Colon (tissue), 2 donors: ENCODE results near the gene GNAQ.
"Not testable (repeated sequence)": the region's sequence is repeated elsewhere in the genome, so short reads cannot be mapped to it uniquely, and the experiment has no call there.

Source experiments
- FAIRE-seq: peaks from 2 replicates; lab custom pipeline; 2012; peaks lifted over from hg19 to GRCh38; lab: Jason Lieb, UNC
- donor health status: control.
- donor health status: control.

The GNAQ gene

GRCh38 chr9:77877976-77878375 is 153.6 kb downstream of the GNAQ start:
- FAIRE-seq, result no peak

DNA sequence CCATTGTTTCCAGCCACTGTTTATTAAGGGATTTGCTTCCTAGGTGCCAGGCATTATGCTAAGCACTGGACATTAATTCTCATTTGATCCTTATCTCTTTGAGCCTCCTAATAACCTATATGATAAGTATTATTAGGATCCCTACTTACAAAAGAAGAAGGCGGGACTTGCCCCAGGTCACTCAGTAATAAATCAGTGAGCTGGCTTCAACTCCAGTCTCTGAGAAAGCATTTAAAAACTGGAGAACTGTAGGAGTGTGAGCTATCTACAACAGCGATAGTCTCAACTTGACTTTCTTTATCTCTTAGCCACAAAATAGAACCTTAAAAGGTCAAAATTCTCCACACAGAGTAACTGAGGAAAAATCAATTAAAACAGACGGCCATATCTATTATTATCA is 155.0 kb downstream of the GNAQ start:
- FAIRE-seq, result no peak

DNA sequence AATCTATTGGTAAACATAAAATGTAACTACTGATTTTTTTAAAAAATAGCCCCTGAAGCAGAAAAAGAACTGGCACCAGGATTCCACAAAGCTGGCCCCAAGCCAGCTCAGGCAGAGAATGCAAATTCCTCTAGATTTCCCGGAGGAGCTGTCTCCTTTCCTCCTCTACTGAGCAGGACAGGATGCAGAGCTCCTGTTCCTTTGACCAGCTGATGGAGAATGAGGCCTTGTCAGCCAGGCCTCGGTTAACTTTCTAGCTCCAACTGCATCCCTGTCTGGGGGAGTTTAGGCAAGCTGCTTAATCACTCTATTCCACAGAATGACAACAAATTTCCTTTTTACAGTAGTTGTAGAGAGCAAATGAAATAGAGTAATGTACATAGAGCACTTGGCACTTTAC is 155.5 kb downstream of the GNAQ start:
- FAIRE-seq, result no peak

DNA sequence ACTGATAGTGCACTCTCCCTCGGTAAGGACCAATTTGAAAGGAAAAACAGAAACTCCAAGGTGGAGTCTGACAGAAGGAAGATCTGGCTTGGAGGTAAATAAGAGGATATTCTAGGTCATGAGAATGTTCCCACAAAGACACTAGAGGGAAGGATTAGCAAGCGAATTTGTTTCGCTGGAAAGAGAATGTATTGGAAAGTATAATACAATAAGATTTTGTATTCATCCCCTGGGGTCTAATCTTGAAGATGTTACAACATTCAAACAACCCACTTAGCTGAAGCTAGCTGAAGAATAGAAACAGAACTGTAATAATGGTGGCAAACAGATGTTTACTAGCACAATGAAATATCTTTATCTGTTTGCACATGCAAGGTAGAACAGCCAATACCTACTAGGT is 158.7 kb downstream of the GNAQ start:
- FAIRE-seq, result no peak

DNA sequence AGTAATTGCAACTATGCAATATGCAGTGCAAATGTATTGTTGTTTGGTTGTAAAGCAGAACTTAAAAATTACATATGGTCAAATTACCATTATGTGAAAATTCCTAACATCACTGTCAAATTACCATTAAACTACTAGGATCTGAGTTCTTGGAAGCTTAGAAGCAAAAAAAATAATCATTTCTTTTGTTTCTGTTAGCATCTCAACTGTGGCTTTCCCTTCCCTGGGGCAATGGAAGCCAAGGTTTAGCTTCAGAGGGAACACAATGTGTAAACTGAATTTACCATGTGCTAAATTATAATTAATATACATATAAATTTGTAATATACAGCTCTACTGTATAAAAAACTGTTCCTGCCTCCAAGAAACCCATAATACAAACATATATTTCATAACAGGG is 159.4 kb downstream of the GNAQ start:
- FAIRE-seq, result no peak

GRCh38 chr9:77871483-77871882 is 160.1 kb downstream of the GNAQ start:
- no peak for FAIRE-seq

DNA sequence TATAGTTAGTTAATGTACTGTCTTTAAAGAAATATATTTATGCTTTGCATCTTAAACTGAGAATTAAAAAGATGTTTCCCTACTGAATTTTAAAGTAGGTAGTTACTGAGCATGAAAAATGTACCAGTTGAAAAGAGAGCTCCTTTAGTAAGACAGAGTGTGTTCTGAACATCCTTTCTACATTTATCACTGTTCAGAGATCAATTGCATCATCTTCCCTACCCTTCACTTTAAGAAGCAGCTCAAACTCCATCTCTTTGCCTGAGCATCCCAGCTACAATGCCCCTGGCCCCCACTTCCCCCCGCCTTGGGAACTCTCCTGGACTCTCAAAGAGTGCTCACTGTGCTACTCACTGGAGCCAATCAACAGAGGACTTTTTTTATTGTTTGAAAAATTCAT is 164.7 kb downstream of the GNAQ start:
- FAIRE-seq, result no peak

DNA sequence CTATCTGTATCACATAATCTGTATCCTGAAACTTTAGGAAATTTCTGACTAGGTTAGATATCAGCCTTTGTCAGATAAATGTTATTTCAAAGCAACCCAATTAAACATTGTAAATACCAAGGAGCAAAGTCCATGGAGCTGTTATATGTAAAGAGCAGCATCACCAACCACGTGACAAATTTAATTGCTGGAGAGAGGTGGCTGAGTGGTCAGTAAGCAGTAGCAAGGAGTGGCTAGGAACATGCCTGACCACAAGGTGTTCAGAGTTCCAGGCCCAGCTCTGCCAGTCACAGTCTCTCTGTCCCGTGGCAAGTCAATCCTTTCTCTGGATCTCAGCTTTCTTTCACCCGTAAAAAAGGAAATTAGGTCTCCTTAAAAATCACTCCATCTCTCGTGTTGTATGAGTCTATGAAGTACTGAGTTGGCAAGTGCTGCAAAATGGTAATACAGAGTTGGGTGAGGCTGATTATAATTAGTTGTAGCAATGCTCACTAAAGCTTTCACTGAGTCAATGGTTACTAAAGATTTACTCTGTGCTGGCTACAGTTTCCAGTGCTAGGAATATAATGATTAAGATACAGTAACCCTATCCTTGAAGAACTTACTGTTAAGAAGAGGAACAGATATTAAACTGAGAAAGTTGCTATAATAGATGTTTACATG is 166.1 kb downstream of the GNAQ start:
- FAIRE-seq, result peak; percentile 24

GRCh38 chr9:77864211-77864889 is 167.3 kb downstream of the GNAQ start:
- no peak for FAIRE-seq

GRCh38 chr9:77863638-77864037 is 168.0 kb downstream of the GNAQ start:
- not testable (repeated sequence) for FAIRE-seq

- FAIRE-seq, result not testable (repeated sequence)
These were observed 170.7 kb downstream of the GNAQ start for GRCh38 chr9:77860953-77861352.

DNA sequence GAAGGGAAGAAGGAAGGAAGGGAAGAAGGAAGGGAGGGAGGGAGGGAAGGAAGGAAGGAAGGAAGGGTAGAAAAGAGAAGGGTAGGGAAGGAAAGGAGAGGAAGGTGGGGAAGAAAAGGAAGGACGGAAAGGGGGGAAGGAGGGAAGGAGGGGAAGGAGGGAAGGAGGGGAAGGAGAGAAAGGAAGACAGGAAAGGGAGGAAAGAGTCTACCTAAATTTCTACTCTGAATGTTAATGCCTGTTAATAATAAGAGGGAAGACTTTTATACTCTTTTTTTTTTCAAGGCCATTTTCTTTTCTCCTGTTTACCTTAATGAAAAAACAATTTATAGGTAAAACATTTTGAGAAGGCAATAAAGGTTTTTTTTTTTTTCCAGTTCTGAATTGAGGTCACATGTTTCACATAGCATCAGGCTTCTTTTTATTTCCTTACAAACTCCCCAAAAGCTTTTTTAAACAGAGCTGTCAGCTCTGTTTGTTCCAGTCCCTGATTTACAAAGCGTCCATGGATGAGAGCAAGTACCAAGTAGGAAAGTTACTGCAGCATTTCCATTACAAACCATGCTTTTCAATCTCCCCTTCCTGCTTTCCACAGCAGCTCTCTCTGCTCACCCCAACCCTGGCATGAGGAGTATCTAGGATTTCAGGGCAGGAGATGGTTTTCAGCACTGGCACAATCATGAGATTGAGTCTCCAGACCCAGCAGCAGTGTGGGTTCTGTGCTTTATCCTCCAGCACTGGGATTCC is 173.9 kb downstream of the GNAQ start:
- no peak for FAIRE-seq

- FAIRE-seq, result no peak
These were observed 175.0 kb downstream of the GNAQ start for GRCh38 chr9:77856615-77857014.

DNA sequence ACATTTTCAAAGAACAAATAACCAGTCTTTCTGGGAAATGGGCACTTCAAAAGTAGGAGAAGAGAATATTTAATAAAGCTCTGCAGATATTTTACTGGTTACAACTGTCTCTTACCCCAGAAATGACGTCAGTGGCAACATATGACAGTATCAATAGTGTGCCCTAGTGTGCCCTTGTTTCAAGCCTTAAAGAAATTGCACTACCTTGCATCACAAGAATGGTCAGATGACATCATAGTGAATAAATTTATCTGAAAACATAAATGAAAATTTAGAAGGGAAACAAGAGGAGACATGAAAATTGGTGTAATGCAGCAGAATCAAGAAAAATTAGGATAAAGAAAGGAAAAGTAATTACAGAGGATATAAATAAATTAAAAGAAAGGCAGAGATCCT is 176.7 kb downstream of the GNAQ start:
- no peak for FAIRE-seq

GRCh38 chr9:77854258-77854915 is 177.2 kb downstream of the GNAQ start:
- no peak for FAIRE-seq

GRCh38 chr9:77853716-77854115 is 177.9 kb downstream of the GNAQ start:
- FAIRE-seq, result no peak

GRCh38 chr9:77851882-77852595 is 179.6 kb downstream of the GNAQ start:
- no peak for FAIRE-seq

GRCh38 chr9:77848897-77849296 is 182.7 kb downstream of the GNAQ start:
- FAIRE-seq, result no peak

DNA sequence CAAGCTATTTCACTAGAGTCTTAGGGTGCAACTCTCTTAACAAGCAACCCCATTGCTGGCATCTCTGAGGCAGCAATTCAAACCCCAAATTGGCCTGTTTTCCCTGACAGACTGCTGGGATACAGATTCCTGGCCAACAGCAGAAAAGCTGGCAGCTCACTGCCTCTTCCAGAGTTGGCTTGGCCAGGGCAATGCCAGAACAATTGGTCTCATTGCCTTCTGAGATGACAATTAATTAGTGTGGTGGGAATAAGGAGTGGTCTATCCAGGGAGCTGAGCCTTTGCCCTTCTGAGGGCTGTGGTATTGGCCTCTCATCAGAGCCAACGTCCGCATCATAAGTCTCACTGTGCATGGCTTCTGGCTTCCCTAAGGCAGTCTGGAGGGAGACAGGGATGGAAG is 183.2 kb downstream of the GNAQ start:
- no peak for FAIRE-seq

GRCh38 chr9:77847626-77848025 is 184.0 kb downstream of the GNAQ start:
- FAIRE-seq, result no peak

- no peak for FAIRE-seq
These were observed 184.5 kb downstream of the GNAQ start for GRCh38 chr9:77847059-77847499.

DNA sequence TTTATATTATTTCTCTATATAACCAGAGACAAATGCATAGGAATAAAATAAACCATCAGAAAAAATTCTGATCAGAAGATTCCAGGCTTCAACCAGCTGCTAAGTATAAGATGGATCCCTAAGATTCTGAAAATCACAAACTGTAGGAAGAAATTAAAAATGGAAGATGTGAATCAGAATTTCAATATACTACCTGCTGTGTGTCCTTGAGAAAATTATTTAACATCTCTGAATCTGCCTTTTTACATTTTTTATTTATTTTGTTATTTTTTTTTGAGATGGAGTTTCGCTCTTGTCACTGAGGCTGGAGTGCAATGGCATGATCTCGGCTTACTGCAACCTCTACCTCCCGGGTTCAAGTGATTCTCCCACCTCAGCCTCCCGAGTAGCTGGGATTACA is 187.2 kb downstream of the GNAQ start:
- FAIRE-seq, result no peak
